Testis (tissue), 2 donors: ENCODE results near the gene PPM1M.

Experiments used
- CTCF ChIP-seq, 3 experiments: fragments of 450-650 bp in 2 of 3; fragments of 200-600 bp in 1 of 3; sonication (generic) in 1 of 3; IDR thresholded peaks; one replicate each; pipeline ENCODE4 v1.5.1; 2016 to 2019; ENCODE audit warnings: antibody characterized with exemption in 3 of 3, mild to moderate bottlenecking in 2 of 3, moderate library complexity in 1 of 3
- POLR2A ChIP-seq: fragments of 450-650 bp; IDR thresholded peaks from one replicate; pipeline ENCODE4 v1.6.1; 2017; ENCODE audit warnings: antibody characterized with exemption, mild to moderate bottlenecking, moderate library complexity

GRCh38 chr3:52197842-52198625 is 47.5 kb upstream of the PPM1M start, which contains the start of gene ALAS1:
- TF ChIP-seq CTCF (IDR thresholded peaks at IDR 0.05): peak in 2 of 3 experiments; percentile 7 to 34
- TF ChIP-seq POLR2A: peak; percentile 80
